ENCODE measurements around the gene GASK1B.

Gene GASK1B

DNA sequence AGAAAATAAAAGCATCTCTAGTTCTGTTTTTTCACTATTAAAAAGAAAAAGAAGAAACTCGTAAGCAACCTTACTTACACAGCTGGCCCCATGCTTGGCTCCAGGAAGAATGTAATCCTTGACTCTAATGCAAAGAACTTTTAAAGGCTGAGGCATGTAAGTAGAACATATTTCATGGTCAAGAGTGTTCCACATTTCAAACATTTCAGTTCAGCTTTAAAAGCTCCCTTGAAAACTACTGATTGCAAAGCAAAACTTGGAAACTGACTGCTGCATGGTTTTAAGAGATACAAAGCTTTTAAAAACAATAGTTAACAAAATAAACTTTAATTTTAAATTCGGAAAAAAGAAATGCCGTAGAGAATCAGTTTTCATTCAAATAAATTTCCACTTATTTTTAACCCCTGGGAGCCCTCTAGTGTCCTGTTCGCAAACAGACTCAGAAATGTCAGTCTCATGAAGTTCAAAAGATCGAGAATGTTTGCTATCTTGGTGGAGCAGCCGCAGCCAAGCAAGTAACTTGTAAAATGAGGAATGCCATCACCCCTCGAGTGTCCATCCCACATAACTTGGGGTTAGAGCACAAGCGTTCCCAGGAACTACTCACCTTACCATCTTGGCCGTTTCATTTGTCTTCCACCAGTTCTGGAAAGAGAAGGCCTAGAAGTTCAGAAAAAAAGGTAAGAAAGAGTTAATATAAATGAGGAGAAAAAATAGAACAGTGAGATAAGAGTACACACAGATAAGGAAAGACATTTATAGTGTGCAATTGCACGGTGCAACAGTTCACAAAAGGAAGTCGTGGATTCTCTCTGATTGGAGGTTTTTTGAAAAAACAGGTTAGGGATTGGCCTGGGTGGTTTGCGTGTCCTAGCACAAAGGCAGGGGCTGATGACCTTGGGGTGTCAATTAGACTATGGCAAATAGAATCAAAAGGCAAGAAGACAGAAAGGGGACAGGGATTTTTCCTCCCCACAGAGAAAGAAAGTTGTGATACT, at the start of gene GASK1B:
GASK1B (minus strand) TSS at position 765 of the 998 bp plus-strand sequence. CDS start 1,650 bp downstream, outside the sequence.
- no peak for DNase-seq (ENCODE audit: low read depth)

DNA sequence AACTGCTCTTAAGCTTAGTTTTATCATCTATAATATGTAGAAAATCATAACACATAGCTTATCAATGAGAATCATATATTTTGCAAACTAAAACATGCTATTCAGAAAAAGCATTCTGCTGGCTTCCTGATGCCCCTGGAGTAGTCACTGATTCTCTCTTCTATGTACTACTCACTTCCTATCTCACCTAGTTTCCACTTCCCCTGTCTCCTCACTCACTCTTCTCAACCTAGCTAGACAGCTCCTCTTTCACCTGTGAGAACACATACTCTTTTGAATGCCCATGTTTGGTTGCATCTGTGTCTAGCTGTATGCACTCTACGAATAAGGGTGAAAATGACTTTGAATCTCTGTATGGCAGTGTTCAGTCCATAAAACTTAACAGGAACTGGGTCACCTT, 46.8 kb upstream of the GASK1B start:
- no peak for DNase-seq (ENCODE audit: low read depth)

DNA sequence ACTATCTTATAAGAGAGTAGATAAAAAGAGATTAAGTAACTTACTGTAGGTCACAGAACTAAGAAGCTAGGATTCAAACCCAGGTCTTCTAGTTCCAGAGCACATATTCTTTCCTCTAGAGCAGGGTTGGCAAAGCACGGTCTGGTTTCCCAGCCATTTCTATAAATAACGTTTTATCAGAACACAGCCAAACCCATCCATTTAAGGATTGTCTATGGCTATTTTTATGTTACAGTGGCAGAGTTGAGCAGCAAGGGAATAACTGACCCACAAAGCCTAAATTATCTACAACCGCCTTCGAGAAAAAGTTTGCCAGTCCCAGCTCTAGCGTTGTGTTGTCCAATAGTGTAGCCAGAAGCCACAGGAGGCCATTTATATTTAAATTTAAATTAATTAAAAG, 44.9 kb upstream of the GASK1B start:
- no peak for DNase-seq (ENCODE audit: low read depth)

DNA sequence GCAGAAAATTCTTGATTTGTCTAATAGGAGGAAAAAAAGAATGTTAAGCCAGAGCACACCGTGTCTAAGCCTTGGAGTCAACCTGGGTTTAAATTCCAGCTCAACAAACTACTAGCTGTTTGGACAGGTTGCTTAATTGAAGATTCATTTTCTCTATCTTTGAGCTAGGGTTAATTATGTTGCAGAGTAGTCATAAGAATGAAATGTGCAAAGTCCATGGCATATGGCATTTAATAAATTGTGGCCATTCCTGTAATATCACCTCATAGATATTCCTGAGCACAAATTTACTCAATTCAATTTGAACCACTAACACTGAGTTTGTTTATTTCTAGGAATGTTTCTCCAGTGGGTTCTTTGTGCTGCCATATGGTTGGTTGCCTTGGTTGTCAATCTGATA, 42.0 kb upstream of the GASK1B start:
- no peak for DNase-seq (ENCODE audit: low read depth)

DNA sequence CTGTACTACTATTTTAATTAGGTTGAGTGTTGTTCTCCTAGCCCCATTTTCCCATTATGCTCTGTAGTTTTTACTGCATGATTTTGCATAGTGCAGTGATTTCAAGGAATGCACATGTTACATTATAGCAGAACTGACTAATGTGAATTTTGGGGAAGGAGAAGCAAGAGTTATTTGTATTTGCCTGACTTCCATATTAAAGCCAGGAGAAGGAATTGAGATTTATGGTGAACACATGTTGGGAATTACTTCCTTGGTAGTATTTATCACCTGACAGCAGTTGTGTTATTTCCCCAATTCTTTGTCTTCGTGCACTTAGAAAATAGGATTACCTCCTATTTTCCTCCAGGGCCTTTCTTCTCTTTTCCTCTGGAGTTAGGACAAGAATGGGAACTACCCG, 40.6 kb upstream of the GASK1B start:
- no peak for DNase-seq (ENCODE audit: low read depth)

DNA sequence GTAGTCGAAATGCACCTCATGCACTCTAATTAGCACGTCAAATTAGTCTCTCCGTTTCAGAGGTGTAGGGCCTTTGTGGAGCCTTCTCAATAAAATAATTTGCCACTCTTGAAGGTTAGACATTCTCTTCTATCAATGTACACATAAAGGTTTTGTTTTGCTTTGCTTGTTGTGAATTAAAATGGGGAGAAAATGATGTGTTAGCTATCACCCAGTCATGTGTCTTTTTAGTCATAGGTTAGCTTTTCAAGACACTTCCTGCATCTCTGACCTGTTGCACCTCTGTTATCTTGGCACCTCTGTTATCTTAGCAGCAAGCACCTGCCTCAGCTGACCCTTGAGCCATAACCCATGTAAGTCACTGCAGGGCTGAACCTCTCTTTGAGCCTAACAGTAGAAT, 38.4 kb upstream of the GASK1B start:
- DNase-seq (ENCODE audit: low read depth), result no peak

DNA sequence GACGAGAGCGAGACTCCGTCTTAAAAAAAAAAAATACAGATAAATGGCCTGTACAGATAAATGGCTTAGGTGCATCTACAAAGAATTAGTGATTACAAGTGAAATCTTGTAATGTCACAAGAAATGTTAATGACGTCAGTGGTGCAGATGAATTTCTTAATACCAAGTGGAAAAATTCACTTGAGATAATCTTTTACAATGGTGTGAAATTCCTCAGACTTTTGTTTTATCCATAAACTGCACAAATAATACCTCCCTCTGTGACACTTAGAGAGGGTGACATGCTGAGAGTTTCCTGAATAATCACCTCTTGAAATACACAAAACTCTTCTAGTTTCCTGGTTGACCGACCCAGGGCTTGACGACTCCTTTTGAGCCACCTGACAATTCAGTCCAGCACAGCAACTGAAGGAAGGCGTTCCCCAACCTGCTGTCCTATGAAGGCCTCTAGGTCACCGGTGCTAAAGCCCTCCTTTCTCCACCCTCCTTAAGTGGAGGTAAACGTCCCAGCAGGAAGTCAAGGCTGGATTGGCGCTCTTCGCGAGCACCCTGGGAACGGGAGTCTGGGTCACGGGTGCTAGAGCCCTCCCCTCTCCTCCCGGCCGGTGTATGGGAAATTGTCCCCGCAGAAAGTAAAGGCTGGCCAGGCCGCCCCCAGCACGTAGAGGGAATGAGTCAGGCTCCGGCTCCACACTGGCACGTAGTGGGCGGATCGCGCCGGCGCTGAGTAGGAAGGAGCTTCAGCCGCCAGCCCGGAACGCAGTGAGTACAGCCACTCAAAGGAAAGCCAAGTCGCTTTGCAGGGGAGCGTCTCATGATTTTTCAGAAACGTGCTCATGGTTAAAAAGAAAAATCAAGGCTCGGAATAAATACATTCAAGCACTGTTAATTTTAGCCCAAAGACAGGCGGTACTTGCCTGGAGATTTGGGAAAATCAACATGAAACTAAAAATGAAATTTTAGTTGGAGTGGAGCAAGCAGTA, 37.3 kb upstream of the GASK1B start, which contains the start of gene TMEM144:
TMEM144 (plus strand) TSS at position 662 of the 983 bp plus-strand sequence. CDS start 2,182 bp downstream, outside the sequence.
- peak; percentile 33 for DNase-seq (ENCODE audit: low read depth)

DNA sequence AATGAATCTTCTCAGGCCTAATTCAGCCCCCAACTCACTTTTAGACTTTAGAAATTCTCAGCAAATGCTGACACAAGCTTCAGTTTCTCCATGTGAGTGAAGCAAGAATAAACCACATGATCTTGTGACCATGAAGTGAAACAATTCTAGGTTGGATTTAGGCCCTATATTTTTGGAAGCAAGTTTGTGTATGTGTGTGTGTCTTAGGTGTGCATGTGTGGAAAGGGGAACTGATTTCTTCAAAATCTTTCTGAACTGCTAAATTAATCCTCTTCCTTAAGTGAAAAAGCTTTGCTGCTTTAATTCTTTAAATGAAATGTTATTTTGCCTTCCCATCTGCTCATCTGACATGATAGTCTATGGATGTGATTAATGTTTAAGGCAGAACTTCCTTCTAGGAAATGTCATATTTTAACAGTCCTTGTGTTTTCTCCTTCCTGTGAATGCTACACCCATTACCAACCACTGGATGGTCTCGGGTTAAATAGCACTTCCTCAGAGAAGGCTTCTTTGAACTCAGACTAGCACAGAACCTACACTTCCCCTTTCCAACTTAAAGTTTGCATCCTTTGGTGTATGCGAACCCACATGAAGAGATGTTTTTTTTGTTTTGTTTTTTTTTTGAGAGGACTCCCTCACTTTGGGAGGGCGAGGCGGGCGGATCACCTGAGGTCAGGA, 36.3 kb upstream of the GASK1B start:
- DNase-seq (ENCODE audit: low read depth), result no peak

DNA sequence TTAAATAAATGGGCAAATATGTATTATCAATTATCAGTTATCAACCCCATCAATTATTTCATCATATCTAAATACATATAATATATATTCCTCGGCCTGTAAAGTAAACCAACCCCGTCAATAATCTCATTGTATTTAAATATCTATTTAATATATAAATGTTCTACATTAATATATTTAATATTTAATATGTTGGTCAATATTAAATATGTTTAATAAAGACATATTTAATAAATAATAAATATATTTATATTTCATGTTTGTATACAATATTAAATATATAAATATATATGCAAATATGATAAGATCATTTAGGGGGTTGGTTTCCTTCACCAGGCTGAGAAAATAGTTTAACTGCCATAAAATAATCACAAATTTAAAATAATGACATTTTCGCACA, 31.1 kb upstream of the GASK1B start:
- DNase-seq (ENCODE audit: low read depth), result no peak

DNA sequence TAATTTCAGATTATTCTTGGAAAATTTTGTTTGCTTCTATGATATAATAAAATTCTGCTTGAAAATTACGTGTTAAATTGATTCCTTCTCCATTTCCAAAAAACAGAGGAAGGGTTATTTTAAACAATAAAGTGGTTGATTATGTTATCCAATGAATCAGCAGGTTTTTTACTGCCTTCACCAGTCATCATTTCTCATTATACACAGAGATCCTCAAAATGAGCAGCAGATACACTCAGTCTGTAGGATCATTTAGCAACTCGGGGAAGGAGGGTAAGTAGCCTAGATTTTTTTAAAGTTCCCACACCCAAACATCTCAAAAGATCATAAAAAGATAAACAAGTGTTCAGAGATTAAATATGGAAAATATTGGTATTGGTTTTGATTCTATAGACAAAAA, 30.6 kb upstream of the GASK1B start:
- DNase-seq (ENCODE audit: low read depth), result no peak

DNA sequence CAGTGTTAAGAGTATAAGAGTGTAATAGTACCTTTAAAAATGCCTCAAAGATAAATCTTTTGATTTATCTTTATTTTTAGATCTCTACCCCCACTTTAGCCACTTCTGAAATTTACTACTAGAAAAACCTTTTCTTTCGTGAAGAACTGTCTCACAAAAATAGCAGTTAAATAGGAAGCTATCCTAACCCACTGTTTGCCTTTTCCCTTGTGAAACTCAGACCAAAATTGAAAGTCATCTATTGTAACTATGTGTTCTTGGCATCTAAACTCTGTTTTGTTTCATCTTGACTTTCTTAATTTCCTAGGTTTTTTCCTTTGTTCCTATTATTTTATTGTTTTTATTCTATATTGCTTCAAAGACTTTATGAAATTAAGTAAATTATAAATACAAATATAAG, 29.7 kb upstream of the GASK1B start:
- no peak for DNase-seq (ENCODE audit: low read depth)

DNA sequence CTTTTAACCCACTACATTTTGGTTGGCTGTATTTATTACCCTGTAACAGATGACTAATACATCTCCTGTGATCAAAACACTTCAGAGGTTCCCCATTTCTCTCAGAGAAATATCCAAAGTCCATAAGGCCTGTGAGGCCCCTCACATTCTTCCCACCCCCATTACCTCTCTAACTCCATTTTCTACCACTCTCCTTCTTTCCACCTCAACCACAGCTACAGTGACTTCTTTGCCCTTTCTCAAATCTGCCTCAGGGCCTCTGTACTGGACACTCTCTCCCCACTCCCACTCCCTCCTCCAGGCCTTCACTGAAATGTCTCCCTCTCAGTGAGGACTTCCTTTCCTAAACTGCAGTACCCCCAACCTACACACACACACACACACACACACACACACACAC, 29.1 kb upstream of the GASK1B start:
- DNase-seq (ENCODE audit: low read depth), result no peak

DNA sequence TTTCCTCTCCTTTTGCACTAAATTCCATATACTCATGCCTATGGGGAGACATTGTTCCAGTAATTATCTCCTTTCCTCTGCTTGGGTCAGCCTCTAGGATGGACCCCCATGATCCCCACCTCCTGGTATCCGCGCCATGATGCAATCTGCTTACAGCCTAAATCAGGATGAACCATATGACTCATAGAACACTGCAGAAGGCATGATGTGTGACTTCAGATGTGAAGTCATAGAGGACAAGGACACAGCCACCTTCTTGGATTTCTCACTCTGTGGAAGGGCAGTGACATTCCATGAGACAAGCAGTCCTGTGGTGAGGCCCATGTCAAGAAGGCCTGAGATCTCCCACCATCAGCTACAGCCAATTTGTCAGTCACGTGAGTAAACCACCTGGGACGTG, 28.5 kb upstream of the GASK1B start:
- DNase-seq (ENCODE audit: low read depth), result no peak

DNA sequence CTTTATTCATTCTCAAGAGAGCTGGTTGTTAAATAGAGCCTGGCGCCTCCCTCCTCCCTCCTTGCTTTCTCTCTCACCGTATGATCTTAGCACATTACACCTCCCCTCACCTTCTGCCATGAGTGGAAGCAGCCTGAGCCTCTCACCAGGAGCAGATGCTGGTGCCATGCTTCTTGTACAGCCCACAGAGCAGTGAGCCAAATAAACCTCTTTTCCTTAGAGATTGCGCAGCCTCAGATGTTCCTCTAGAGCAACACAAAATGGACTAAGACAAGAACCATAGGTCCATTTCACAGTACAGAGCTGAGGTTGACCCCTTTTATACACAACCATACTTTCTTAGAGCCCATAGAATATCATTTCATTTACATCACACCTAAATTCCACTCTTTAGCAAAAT, 27.4 kb upstream of the GASK1B start:
- DNase-seq (ENCODE audit: low read depth), result no peak

DNA sequence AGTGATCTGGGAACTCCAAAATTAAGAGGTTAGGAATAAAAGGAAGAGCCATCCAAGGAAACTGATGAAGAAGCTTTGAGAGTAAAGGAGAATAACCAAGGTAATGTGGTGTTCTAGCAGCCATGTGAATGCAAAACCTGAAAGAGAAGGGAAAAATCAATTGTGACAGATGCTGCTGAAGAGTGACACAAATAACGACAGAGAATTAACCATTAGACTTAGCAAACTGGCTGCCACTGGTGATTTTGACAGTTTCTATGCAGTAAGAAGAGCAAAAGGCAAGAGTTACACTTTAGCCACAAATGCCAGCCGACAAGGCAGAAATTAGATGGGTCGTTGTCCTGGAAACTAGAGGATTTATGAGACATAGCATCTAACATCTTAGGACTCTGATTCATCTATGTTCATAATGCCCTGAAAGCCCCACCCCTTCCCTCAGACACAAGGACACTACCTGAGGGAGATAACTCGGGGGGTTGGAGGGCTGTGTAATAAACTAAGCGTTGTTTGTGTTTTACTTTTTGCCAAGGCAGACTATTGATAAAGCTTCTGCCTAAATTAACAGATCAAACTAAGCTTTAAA, 24.5 kb upstream of the GASK1B start:
- DNase-seq (ENCODE audit: low read depth), result no peak

DNA sequence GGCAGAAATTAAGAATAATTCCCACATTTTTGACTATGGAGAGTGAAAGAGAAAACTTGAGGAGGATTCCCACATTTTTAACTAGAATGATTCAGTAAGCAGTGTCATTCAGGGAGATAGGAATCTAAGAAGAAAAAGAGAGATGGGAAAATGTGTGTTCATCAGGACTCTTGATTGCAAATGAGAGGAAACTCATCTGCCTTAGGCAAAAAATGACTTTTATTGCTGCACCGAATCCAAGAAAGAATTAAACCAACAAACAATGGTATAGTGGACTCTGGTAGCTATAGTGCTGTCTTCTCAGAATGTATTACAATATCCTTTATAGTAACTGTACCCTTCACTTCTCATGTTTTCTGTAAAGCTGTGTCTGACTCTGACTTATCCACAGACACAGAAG, 22.5 kb upstream of the GASK1B start:
- no peak for DNase-seq (ENCODE audit: low read depth)

DNA sequence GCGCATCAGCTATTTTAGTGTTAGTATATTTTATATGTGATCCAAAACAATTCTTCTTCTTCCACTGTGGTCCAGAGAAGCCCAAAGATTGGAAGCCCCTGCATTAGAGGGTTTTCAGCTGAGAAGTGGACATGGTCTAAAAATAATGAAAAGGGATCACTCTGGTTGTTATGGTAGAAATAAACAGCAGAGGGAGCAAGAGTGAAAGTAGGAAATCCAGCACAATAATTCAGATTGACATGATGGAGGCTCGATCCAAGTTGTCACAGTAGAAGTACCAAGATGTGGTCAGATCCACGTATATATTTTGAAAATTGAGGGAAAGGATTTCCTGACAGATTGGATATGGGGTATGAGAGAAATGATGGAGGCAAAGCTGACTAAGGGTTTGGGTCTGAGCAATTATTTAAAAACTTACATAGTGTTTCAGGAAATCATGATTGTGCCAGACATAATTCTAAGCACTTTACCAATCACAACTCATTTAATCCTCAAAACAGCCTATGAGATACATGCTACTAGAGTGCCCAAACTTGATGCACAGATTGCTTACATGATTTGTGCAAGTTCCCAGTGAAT, 20.4 kb upstream of the GASK1B start:
- DNase-seq (ENCODE audit: low read depth), result no peak

DNA sequence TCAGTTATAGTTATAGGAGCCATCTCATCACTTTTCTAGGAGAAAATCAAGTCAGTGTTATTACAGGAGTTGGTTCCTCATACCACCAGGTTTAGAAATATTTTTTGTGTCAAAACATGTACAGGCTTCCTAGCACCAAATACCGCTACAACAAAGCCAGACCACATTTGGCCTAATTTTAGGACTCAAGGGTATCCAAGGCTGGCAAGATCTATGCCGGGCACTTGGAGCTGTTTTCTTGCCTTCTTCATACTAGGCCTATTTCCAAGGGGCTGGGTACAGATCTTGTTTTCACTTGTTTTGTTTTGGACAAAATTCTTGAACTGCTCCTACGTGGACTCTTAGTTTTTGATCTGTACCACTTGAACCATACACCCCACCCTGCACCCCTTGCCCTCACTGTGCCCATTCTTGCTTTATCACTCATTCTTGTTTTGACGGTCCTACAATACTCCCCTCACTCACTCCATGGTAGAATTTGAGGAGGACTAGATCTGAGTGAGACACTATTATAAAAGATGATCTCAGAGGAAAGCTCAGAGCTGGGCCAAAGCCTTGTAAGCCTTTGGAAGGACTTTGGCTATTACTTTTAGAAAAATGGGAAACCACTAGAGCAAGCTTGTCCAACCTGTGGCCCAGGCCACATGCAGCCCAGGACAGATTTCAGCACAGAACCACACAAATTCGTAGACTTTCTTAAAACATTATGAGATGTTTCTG, 19.8 kb upstream of the GASK1B start:
- DNase-seq (ENCODE audit: low read depth), result no peak

DNA sequence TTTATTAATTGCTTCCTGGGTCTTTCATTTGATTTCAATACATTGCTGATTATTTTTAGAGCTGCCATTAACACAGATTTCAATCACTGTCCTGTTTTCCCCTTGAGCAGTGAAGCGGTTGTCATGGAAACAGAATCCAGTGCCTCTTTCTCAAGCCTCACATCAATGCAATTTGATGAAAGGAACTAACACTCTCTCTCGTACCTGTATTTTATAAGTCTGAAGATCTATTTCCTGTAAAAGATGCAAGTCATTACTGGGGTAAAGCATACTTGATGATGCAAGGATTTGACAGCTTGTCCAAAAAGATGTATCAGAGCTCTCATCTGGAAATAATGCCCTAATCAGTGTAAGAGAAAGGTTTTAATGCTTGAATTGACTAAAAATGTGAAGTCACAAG, 17.9 kb upstream of the GASK1B start:
- no peak for DNase-seq (ENCODE audit: low read depth)

DNA sequence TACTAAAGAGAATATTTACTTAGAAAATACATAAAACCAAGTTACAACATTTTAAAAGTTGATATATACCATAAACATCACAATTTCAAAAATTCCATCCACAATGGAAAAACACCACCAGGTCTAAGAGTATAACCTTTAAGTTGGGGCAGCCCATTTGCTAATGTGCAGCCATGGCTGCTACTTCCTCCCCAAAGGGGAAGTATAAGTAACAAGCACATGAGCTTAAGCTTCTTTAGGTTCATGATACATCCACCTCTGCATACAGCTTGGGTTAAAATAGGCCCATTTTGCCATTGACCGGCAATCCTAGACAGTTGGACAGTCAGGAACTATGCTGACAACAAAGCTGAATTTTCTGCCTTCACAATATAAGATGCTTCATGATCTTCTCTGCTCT, 16.6 kb upstream of the GASK1B start:
- DNase-seq (ENCODE audit: low read depth), result no peak

DNA sequence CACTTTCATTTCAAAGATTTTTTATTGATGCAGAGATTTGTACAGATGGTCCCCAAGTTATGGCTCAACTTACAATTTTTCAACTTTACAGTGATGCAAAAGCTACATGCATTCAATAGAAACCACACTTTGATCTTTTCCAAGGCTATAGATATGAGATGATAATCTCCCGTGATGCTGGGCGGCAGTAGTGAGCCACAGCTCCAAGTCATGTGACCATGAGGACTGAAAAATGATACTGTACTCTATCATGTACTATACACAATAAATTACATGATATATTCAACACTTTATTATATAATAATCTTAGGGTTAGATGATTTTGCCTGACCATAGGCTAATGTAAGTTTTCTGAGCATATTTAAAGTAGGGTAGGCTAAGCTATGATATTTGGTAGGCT, 14.0 kb upstream of the GASK1B start:
- DNase-seq (ENCODE audit: low read depth), result no peak
